GM12865 (cell line): ENCODE measurements around the gene OR2H2.

Source experiments
- DNase-seq: peaks from one replicate; pipeline ENCODE4 v3.0.0; 2010; ENCODE audit warnings: low read depth
- H3K4me3 ChIP-seq: 2 replicates; pipeline ENCODE4 v1.5.1; 2011; ENCODE audit warnings: mild to moderate bottlenecking, low read depth, low read length, control low read depth
- CTCF ChIP-seq: IDR thresholded peaks from 2 replicates; pipeline ENCODE4 v1.5.1; 2011; ENCODE audit warnings: low read length, control low read depth, low read depth, inconsistent platforms; ENCODE audit not compliant: insufficient read depth; ENCODE audit errors: missing control alignments

OR2H2 gene

GRCh38 chr6:29566856-29567255 lies 18.1 kb upstream of the OR2H2 start:
- H3K4me3 ChIP-seq: no peak overlapping the region
- no peak for TF ChIP-seq CTCF
- DNase-seq: no peak

- no peak for TF ChIP-seq CTCF
- no peak for DNase-seq
- H3K4me3 ChIP-seq: no peak overlapping the region
Measured at GRCh38 chr6:29567541-29567940, 17.4 kb upstream of the OR2H2 start.

- TF ChIP-seq CTCF: no peak
- no peak for DNase-seq
- H3K4me3 ChIP-seq: no peak overlapping the region
Measured at GRCh38 chr6:29567991-29568390, 16.9 kb upstream of the OR2H2 start.

GRCh38 chr6:29576056-29576455 lies 8.9 kb upstream of the OR2H2 start:
- H3K4me3 ChIP-seq: no peak overlapping the region
- no peak for TF ChIP-seq CTCF
- DNase-seq: no peak

GRCh38 chr6:29577544-29577943 lies 7.4 kb upstream of the OR2H2 start:
- H3K4me3 ChIP-seq: no peak overlapping the region
- no peak for DNase-seq
- TF ChIP-seq CTCF: no peak

- no peak overlapping the region for H3K4me3 ChIP-seq
- DNase-seq: peak; percentile 64
- TF ChIP-seq CTCF: peak; percentile 98
Measured at GRCh38 chr6:29589423-29590048, 4.6 kb downstream of the OR2H2 start.

GRCh38 chr6:29590218-29590808 lies 5.4 kb downstream of the OR2H2 start:
- no peak for DNase-seq

More at GRCh38 chr6:29590218-29590808, 5.4 kb downstream of the OR2H2 start:
- no peak for TF ChIP-seq CTCF
- no peak overlapping the region for H3K4me3 ChIP-seq
